Uterus (tissue), 2 donors: Measurements from ENCODE around the gene NT5DC3.

Experiments
- CTCF ChIP-seq, 4 experiments: fragments of 200-600 bp in 2 of 4; fragments of 450-650 bp in 2 of 4; sonication (generic) in 2 of 4; IDR thresholded peaks; one replicate each; pipeline ENCODE4 v1.5.1; 2016 to 2019; ENCODE audit warnings: antibody characterized with exemption in 4 of 4, mild to moderate bottlenecking in 2 of 4, moderate library complexity in 1 of 4
- POLR2A ChIP-seq, 2 donors: fragments of 450-650 bp; IDR thresholded peaks; one replicate each; pipeline ENCODE4 v1.6.1; 2016; ENCODE audit warnings: antibody characterized with exemption in 2 of 2, mild to moderate bottlenecking in 1 of 2, moderate library complexity in 1 of 2

- no peak for TF ChIP-seq CTCF (IDR thresholded peaks at IDR 0.05)
- TF ChIP-seq POLR2A (IDR thresholded peaks at IDR 0.05): no peak
These were observed 55.6 kb downstream of the NT5DC3 start for GRCh38 chr12:103785243-103786031.
